ENCODE data around the gene EIF3D.

GRCh38 chr22:36512991-36513390, 16.0 kb downstream of the EIF3D start:
- TF ChIP-seq CTCF (IDR thresholded peaks at IDR 0.05) (no peak), POLR2A (IDR thresholded peaks at IDR 0.05) (no peak), POLR2AphosphoS5 (IDR thresholded peaks at IDR 0.05) (no peak)
